IMR-90 (cell line): Measurements from ENCODE around the gene ZNF695. TPM values are rescaled to one million over a fixed set of nuclear protein-coding genes. Genes with fewer than 3 reads are reported as not detected.
A peak's percentile ranks its signal among the peaks of the same experiment; 100 is the strongest.

Experiments
- ATAC-seq: fragments of 200-7000 bp; cut with Tn5 transposase; 2 replicates; pipeline ENCODE4 v1.9.1; 2020; ENCODE audit warnings: low read depth, mild to moderate bottlenecking, moderate library complexity
- BruUV-seq: library from RNA; stranded (reverse); fragments of 400-500 nt; replicated peaks from 2 replicates; lab custom pipeline; 2021; lab: Mats Ljungman, UMichigan
- CTCF ChIA-PET: fragments of 300-600 bp; formaldehyde crosslinking; extraction: SDS; loops from one replicate; lab custom pipeline; 2021; ENCODE audit warnings: antibody characterized with exemption; lab: Yijun Ruan, JAX
- POLR2A ChIA-PET: fragments of 300-600 bp; sonication (Branson Sonifier 250); formaldehyde crosslinking; loops from one replicate; lab custom pipeline; 2022; ENCODE audit warnings: antibody characterized with exemption; ENCODE audit not compliant: unreplicated experiment; lab: Charles Lee
- DNase-seq: peaks from one replicate; pipeline ENCODE4 v3.0.0; 2013
- H2AFZ ChIP-seq: replicated peaks from 2 replicates; pipeline ENCODE3; 2013; ENCODE audit warnings: low read length, mild to moderate bottlenecking; ENCODE audit not compliant: poor library complexity
- H2AK5ac ChIP-seq: 2 replicates; pipeline ENCODE4 v1.6.1; 2013; ENCODE audit warnings: low read depth, low read length, inconsistent platforms
- H2AK9ac ChIP-seq: replicated peaks from 2 replicates; pipeline ENCODE3; 2013; ENCODE audit warnings: mild to moderate bottlenecking, low read depth, low read length, moderate library complexity; ENCODE audit not compliant: poor library complexity
- H2BK120ac ChIP-seq: 2 replicates; pipeline ENCODE4 v1.6.1; 2013; ENCODE audit warnings: low read depth, low read length, inconsistent platforms
- H2BK15ac ChIP-seq: 3 replicates; pipeline ENCODE4 v1.6.1; 2013; ENCODE audit warnings: low read depth, low read length, inconsistent platforms
- H2BK20ac ChIP-seq: 2 replicates; pipeline ENCODE4 v1.6.1; 2013; ENCODE audit warnings: low read depth, mild to moderate bottlenecking, inconsistent platforms, low read length, moderate library complexity
- H2BK5ac ChIP-seq: 2 replicates; pipeline ENCODE4 v1.6.1; 2013; ENCODE audit warnings: mild to moderate bottlenecking, low read depth, low read length, inconsistent platforms; ENCODE audit not compliant: poor library complexity, severe bottlenecking
- H3K14ac ChIP-seq: replicated peaks from 2 replicates; pipeline ENCODE4 v1.6.1; 2013; ENCODE audit warnings: low read depth, low read length, inconsistent platforms
- H3K18ac ChIP-seq: 2 replicates; pipeline ENCODE4 v1.6.1; 2013; ENCODE audit warnings: low read depth, low read length, control low read depth
- H3K23ac ChIP-seq: 2 replicates; pipeline ENCODE4 v1.6.1; 2013; ENCODE audit warnings: low read depth, low read length, inconsistent platforms
- H3K27ac ChIP-seq: 2 replicates; pipeline ENCODE4 v1.5.1; 2013; ENCODE audit warnings: mild to moderate bottlenecking, control low read depth, low read length; ENCODE audit not compliant: insufficient read depth
- H3K27me3 ChIP-seq: 2 replicates; pipeline ENCODE4 v1.6.1; 2013; ENCODE audit warnings: low read length; ENCODE audit not compliant: control insufficient read depth, insufficient read depth
- H3K36me3 ChIP-seq: 2 replicates; pipeline ENCODE4 v1.6.1; 2013; ENCODE audit warnings: low read length, mixed read lengths; ENCODE audit not compliant: control insufficient read depth, insufficient read depth
- H3K4ac ChIP-seq: 2 replicates; pipeline ENCODE4 v1.6.1; 2013; ENCODE audit warnings: low read depth, low read length, inconsistent platforms
- H3K4me1 ChIP-seq: 2 replicates; pipeline ENCODE4 v1.6.1; 2013; ENCODE audit warnings: low read length, mixed read lengths; ENCODE audit not compliant: control insufficient read depth, insufficient read depth
- H3K4me2 ChIP-seq: 2 replicates; pipeline ENCODE4 v1.6.1; 2013; ENCODE audit warnings: low read depth, mild to moderate bottlenecking, control low read depth, low read length, moderate library complexity
- H3K4me3 ChIP-seq: 2 replicates; pipeline ENCODE4 v1.5.1; 2013; ENCODE audit warnings: low read depth, mild to moderate bottlenecking, control low read depth, low read length, moderate library complexity; ENCODE audit not compliant: insufficient read depth
- H3K56ac ChIP-seq: 2 replicates; pipeline ENCODE4 v1.6.1; 2013; ENCODE audit warnings: low read length, inconsistent platforms; ENCODE audit not compliant: insufficient read depth; ENCODE audit errors: extremely low read depth
- H3K79me1 ChIP-seq, 2 experiments: 2 replicates each; pipeline ENCODE4 v1.6.1; 2013; ENCODE audit warnings: low read length in 2 of 2, inconsistent platforms in 1 of 2, low read depth in 1 of 2
- H3K9ac ChIP-seq: 2 replicates; pipeline ENCODE4 v1.6.1; 2013; ENCODE audit warnings: low read depth, low read length, control low read depth
- H3K9me1 ChIP-seq: 2 replicates; pipeline ENCODE4 v1.6.1; 2013; ENCODE audit warnings: low read length, inconsistent platforms; ENCODE audit not compliant: insufficient read depth
- H3K9me3 ChIP-seq: 2 replicates; pipeline ENCODE4 v1.6.1; 2013; ENCODE audit warnings: low read length; ENCODE audit not compliant: control insufficient read depth, insufficient read depth
- H4K20me1 ChIP-seq: 2 replicates; pipeline ENCODE4 v1.6.1; 2013; ENCODE audit warnings: low read length, inconsistent platforms; ENCODE audit not compliant: insufficient read depth
- H4K5ac ChIP-seq: 2 replicates; pipeline ENCODE4 v1.6.1; 2013; ENCODE audit warnings: mild to moderate bottlenecking, low read depth, low read length, control low read depth
- H4K8ac ChIP-seq, 2 experiments: 2 replicates each; pipeline ENCODE4 v1.6.1; 2013; ENCODE audit warnings: low read depth in 2 of 2, low read length in 2 of 2, control low read depth in 1 of 2, inconsistent platforms in 1 of 2
- H4K91ac ChIP-seq: 2 replicates; pipeline ENCODE4 v1.6.1; 2013; ENCODE audit warnings: low read depth, low read length, inconsistent platforms; ENCODE audit not compliant: insufficient read depth
- BHLHE40 ChIP-seq: fragments of 150-350 bp; IDR thresholded peaks from 2 replicates; pipeline ENCODE4 v1.6.1; 2016; ENCODE audit warnings: mild to moderate bottlenecking, low read depth, low read length
- CEBPB ChIP-seq: IDR thresholded peaks from 2 replicates; pipeline ENCODE4 v1.6.1; 2012; ENCODE audit warnings: low read depth, low read length, improper control_type of control experiment
- CHD1 ChIP-seq: IDR thresholded peaks from 2 replicates; pipeline ENCODE4 v1.6.1; 2012; ENCODE audit warnings: low read depth, low read length, improper control_type of control experiment
- FOS ChIP-seq: fragments of 150-350 bp; IDR thresholded peaks from 2 replicates; pipeline ENCODE4 v1.6.1; 2016; ENCODE audit warnings: low read depth, low read length
- MAFK ChIP-seq: IDR thresholded peaks from 2 replicates; pipeline ENCODE4 v1.6.1; 2012; ENCODE audit warnings: low read depth, low read length, improper control_type of control experiment
- MAZ ChIP-seq: IDR thresholded peaks from 2 replicates; pipeline ENCODE4 v1.6.1; 2012; ENCODE audit warnings: low read depth, mild to moderate bottlenecking, low read length, improper control_type of control experiment, moderate library complexity, borderline replicate concordance
- MXI1 ChIP-seq: IDR thresholded peaks from 2 replicates; pipeline ENCODE4 v1.6.1; 2012; ENCODE audit warnings: low read depth, mild to moderate bottlenecking, low read length, moderate library complexity, borderline replicate concordance
- NFE2L2 ChIP-seq: fragments of 150-350 bp; IDR thresholded peaks from 2 replicates; pipeline ENCODE4 v1.6.1; 2016; ENCODE audit warnings: low read depth, mild to moderate bottlenecking, low read length
- POLR2A ChIP-seq: IDR thresholded peaks from 2 replicates; pipeline ENCODE4 v1.6.1; 2012; ENCODE audit warnings: mild to moderate bottlenecking, low read depth, low read length
- RAD21 ChIP-seq: IDR thresholded peaks from 2 replicates; pipeline ENCODE4 v1.6.1; 2012; ENCODE audit warnings: low read length, improper control_type of control experiment
- RCOR1 ChIP-seq: IDR thresholded peaks from 2 replicates; pipeline ENCODE4 v1.6.1; 2012; ENCODE audit warnings: mild to moderate bottlenecking, low read length, improper control_type of control experiment; ENCODE audit not compliant: insufficient replicate concordance
- RFX5 ChIP-seq: IDR thresholded peaks from 2 replicates; pipeline ENCODE4 v1.8.0; 2012; ENCODE audit warnings: low read depth, mild to moderate bottlenecking, low read length, moderate library complexity
- SMC3 ChIP-seq: fragments of 150-350 bp; IDR thresholded peaks from 2 replicates; pipeline ENCODE4 v1.6.1; 2016; ENCODE audit warnings: low read depth, mild to moderate bottlenecking, antibody characterized with exemption, low read length, moderate library complexity
- WGBS, 2 experiments: methylation state at CpG; one replicate each; pipeline versions ENCODE4 v1.1.5 to v1.1.7; 2013; ENCODE audit warnings: missing lambda C conversion rate in 2 of 2; ENCODE audit not compliant: insufficient read length in 1 of 2; ENCODE audit errors: extremely low coverage in 2 of 2; 5-methylcytosine and 5-hydroxymethylcytosine counted together
- dilution Hi-C: fragments of 300-500 bp; cut with HindIII; formaldehyde crosslinking; loops from one replicate; pipeline ENCODE4 v1.14.3; 2018; ENCODE audit warnings: low sequenced_read_pairs; ENCODE audit not compliant: unreplicated experiment
- in situ Hi-C: fragments of 300-500 bp; cut with MboI; formaldehyde crosslinking; loops from 3 replicates; pipeline ENCODE4 v1.14.3; 2019; ENCODE audit warnings: low sequenced_read_pairs, inconsistent platforms, mixed read lengths
- intact Hi-C: fragments of 100-400 bp; cut with micrococcal nuclease; formaldehyde crosslinking; loops from 2 replicates; pipeline ENCODE4 v1.10.0; 2022
- polyA plus RNA-seq, 3 experiments: library from polyadenylated mRNA; depleted of rRNA; stranded (reverse); fragments of >200 nt; gene quantifications; 2 replicates each; pipeline ENCODE4 v1.2.3, GENCODE V29; 2012; ENCODE audit warnings: low replicate concordance in 1 of 3
- total RNA-seq: library from RNA; depleted of rRNA; stranded (reverse); fragments of >200 nt; gene quantifications from 2 replicates; pipeline ENCODE4 v1.2.3, GENCODE V29; 2012
- TF ChIP-seq, protein P1 (sequence below): fragments of 150-350 bp; IDR thresholded peaks from 2 replicates; pipeline ENCODE4 v1.6.1; 2017; ENCODE audit warnings: mild to moderate bottlenecking, antibody characterized with exemption, low read length, low read depth
- TF ChIP-seq, protein P2 (sequence below): conservative IDR thresholded peaks from 2 replicates; pipeline ENCODE4 v1.5.1; 2012; ENCODE audit warnings: mild to moderate bottlenecking, low read depth, low read length, improper control_type of control experiment
- TF ChIP-seq, protein P3 (sequence below): fragments of 150-350 bp; IDR thresholded peaks from 2 replicates; pipeline ENCODE4 v1.6.1; 2016; ENCODE audit warnings: low read depth, mild to moderate bottlenecking, low read length, moderate library complexity, borderline replicate concordance

ZNF695 gene
- total and polyA plus RNA-seq, 2 of the 4 experiments (the other 2 are of a cell fraction) = 0.54 to 0.75 TPM

DNA sequence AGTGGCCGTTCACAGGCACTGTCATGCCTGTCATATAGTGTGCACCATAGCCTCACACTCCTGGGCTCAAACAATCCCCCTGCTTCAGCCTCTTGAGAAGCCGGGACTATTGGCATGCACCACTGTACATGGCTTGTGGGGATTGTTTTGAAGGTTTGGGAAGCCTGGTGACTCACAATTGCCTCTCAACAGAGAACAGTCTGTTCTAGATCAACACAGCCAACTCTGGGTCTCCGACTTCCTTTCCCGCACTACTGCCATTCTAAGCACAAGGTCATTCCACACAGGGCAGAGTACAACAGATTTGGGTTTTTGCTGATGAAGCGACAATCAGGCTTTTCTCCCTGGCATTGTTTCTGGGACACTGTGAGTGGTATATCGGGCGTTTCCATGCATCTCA, 60.6 kb downstream of the ZNF695 start:
- H4K20me1 ChIP-seq = no peaks in the 10 kb centered on the region
- BruUV-seq = no TSS peak
- H3K18ac ChIP-seq = no peak overlapping the region
- H3K14ac ChIP-seq = no peak overlapping the region
- ChIA-PET POLR2A (no interaction called here), CTCF (no interaction called here)
- no peak for TF ChIP-seq RFX5
- TF ChIP-seq, protein P1, sequence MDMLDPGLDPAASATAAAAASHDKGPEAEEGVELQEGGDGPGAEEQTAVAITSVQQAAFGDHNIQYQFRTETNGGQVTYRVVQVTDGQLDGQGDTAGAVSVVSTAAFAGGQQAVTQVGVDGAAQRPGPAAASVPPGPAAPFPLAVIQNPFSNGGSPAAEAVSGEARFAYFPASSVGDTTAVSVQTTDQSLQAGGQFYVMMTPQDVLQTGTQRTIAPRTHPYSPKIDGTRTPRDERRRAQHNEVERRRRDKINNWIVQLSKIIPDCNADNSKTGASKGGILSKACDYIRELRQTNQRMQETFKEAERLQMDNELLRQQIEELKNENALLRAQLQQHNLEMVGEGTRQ = no peak
- no peak for TF ChIP-seq SMC3
- TF ChIP-seq POLR2A = no peak
- no peak for TF ChIP-seq NFE2L2
- TF ChIP-seq CEBPB = no peak
- TF ChIP-seq RAD21 = no peak
- no peak for TF ChIP-seq RCOR1
- no peak for TF ChIP-seq MAFK
- TF ChIP-seq MXI1 = no peak
- TF ChIP-seq, protein P2, sequence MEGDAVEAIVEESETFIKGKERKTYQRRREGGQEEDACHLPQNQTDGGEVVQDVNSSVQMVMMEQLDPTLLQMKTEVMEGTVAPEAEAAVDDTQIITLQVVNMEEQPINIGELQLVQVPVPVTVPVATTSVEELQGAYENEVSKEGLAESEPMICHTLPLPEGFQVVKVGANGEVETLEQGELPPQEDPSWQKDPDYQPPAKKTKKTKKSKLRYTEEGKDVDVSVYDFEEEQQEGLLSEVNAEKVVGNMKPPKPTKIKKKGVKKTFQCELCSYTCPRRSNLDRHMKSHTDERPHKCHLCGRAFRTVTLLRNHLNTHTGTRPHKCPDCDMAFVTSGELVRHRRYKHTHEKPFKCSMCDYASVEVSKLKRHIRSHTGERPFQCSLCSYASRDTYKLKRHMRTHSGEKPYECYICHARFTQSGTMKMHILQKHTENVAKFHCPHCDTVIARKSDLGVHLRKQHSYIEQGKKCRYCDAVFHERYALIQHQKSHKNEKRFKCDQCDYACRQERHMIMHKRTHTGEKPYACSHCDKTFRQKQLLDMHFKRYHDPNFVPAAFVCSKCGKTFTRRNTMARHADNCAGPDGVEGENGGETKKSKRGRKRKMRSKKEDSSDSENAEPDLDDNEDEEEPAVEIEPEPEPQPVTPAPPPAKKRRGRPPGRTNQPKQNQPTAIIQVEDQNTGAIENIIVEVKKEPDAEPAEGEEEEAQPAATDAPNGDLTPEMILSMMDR = no peak
- TF ChIP-seq, protein P3, sequence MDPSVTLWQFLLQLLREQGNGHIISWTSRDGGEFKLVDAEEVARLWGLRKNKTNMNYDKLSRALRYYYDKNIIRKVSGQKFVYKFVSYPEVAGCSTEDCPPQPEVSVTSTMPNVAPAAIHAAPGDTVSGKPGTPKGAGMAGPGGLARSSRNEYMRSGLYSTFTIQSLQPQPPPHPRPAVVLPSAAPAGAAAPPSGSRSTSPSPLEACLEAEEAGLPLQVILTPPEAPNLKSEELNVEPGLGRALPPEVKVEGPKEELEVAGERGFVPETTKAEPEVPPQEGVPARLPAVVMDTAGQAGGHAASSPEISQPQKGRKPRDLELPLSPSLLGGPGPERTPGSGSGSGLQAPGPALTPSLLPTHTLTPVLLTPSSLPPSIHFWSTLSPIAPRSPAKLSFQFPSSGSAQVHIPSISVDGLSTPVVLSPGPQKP = no peak
- no peak for TF ChIP-seq MAZ
- TF ChIP-seq BHLHE40 = no peak
- no peak for TF ChIP-seq FOS
- TF ChIP-seq CHD1 = no peak
- in situ Hi-C loops = no loop called here
- no peaks in the 10 kb centered on the region for H3K9me1 ChIP-seq
- no peak overlapping the region for H2AFZ ChIP-seq
- H3K4me3 ChIP-seq = no peak overlapping the region
- no peak overlapping the region for H2AK5ac ChIP-seq
- no peak overlapping the region for H3K23ac ChIP-seq
- DNase-seq = peak; percentile 46
- H2BK120ac ChIP-seq = no peak overlapping the region
- intact Hi-C loops = no loop called here
- H3K4me2 ChIP-seq = no peak overlapping the region
- H3K9me3 ChIP-seq = no peaks in the 10 kb centered on the region
- no peak overlapping the region for H2BK20ac ChIP-seq
- dilution Hi-C loops = no loop called here
- H2AK9ac ChIP-seq = no peak overlapping the region
- H4K91ac ChIP-seq = no peak overlapping the region
- H3K9ac ChIP-seq = no peak overlapping the region
- no peaks in the 10 kb centered on the region for H3K4me1 ChIP-seq
- H3K36me3 ChIP-seq = no peaks in the 10 kb centered on the region
- no peaks in the 10 kb centered on the region for H3K27me3 ChIP-seq
- H4K8ac ChIP-seq = no peak overlapping the region
- H4K5ac ChIP-seq = no peak overlapping the region
- no peak overlapping the region for H3K4ac ChIP-seq
- no peak overlapping the region for H2BK5ac ChIP-seq
- H3K27ac ChIP-seq = no peak overlapping the region
- no peaks in the 10 kb centered on the region for H3K79me1 ChIP-seq
- H3K56ac ChIP-seq = no peak overlapping the region
- WGBS, 2 experiments = no CpG with 5 or more reads among the region's 7 CpGs
- peak; percentile 29; the same call in 1 of the 2 replicates for ATAC-seq
- H2BK15ac ChIP-seq = no peak overlapping the region
